Smooth muscle cell (in vitro differentiated cells): ENCODE data around the gene PITX1. TPM values are rescaled to one million over a fixed set of nuclear protein-coding genes. Genes with fewer than 3 reads are reported as not detected.

Source experiments
- DNase-seq: peaks from one replicate; lab custom pipeline; 2025; ENCODE audit not compliant: unreplicated experiment; lab: John Stamatoyannopoulos, UW
- H2AFZ ChIP-seq: fragments of 200-600 bp; sonication (generic); 2 replicates; pipeline ENCODE4 v1.6.0; 2016; ENCODE audit warnings: antibody characterized with exemption, low read depth, mild to moderate bottlenecking
- H3F3A ChIP-seq: fragments of 200-600 bp; sonication (generic); 2 replicates; pipeline ENCODE4 v1.6.0; 2017; ENCODE audit warnings: antibody characterized with exemption, low read depth
- H3K27ac ChIP-seq: fragments of 200-600 bp; sonication (generic); 2 replicates; pipeline ENCODE4 v1.5.1; 2016; ENCODE audit warnings: low read depth, mild to moderate bottlenecking
- H3K27me3 ChIP-seq: fragments of 200-600 bp; sonication (generic); 2 replicates; pipeline ENCODE4 v1.6.1; 2016; ENCODE audit warnings: low read depth, mild to moderate bottlenecking
- H3K36me3 ChIP-seq: fragments of 200-600 bp; sonication (generic); 2 replicates; pipeline ENCODE4 v1.5.1; 2016; ENCODE audit warnings: low read depth
- H3K4me1 ChIP-seq: fragments of 200-600 bp; sonication (generic); 2 replicates; pipeline ENCODE4 v1.5.1; 2016; ENCODE audit warnings: low read depth
- H3K4me2 ChIP-seq: fragments of 200-600 bp; sonication (generic); 2 replicates; pipeline ENCODE4 v1.6.0; 2016; ENCODE audit warnings: mild to moderate bottlenecking
- H3K4me3 ChIP-seq: fragments of 200-600 bp; sonication (generic); 2 replicates; pipeline ENCODE4 v1.5.1; 2016; ENCODE audit warnings: mild to moderate bottlenecking
- H3K79me2 ChIP-seq: fragments of 200-600 bp; sonication (generic); 2 replicates; pipeline ENCODE4 v1.6.0; 2016; ENCODE audit warnings: low read depth, mild to moderate bottlenecking
- H3K9ac ChIP-seq: fragments of 200-600 bp; sonication (generic); 2 replicates; pipeline ENCODE4 v1.6.0; 2016; ENCODE audit warnings: low read depth
- H3K9me3 ChIP-seq: fragments of 200-600 bp; sonication (generic); replicated peaks from 2 replicates; pipeline ENCODE4 v1.5.1; 2016; ENCODE audit warnings: low read depth
- H4K20me1 ChIP-seq: fragments of 200-600 bp; sonication (generic); 2 replicates; pipeline ENCODE4 v1.6.0; 2016; ENCODE audit warnings: low read depth
- WGBS: methylation state at CpG from one replicate; pipeline ENCODE4 v1.1.7; 2016; ENCODE audit warnings: low lambda C conversion rate; 5-methylcytosine and 5-hydroxymethylcytosine counted together
- polyA plus RNA-seq: library from polyadenylated mRNA; unstranded; fragments of >200 nt; fragmentation: Nextera tagmentation; extraction: Ambion mirVana; gene quantifications from 2 replicates; pipeline ENCODE4 v1.2.1, GENCODE V29; 2016
- total RNA-seq: library from RNA; depleted of rRNA; stranded (reverse); fragments of >200 nt; gene quantifications from 2 replicates; pipeline ENCODE4 v1.2.3, GENCODE V29; 2014
- TF ChIP-seq, protein P1 (sequence below): fragments of 200-600 bp; sonication (generic); IDR thresholded peaks from 2 replicates; pipeline ENCODE4 v1.5.1; 2017; ENCODE audit warnings: borderline replicate concordance, mild to moderate bottlenecking, antibody characterized with exemption; ENCODE audit not compliant: insufficient read depth, poor library complexity, severe bottlenecking

PITX1 gene
- total and polyA plus RNA-seq, 2 experiments from 2014 or later, result 161 to 473 TPM

GRCh38 chr5:134997015-134997414, 37.0 kb downstream of the PITX1 start:
- H3K9ac ChIP-seq, result no peak overlapping the region
- DNase-seq, result no peak
- H3F3A ChIP-seq, result no peaks in the 10 kb centered on the region
- H2AFZ ChIP-seq, result no peak overlapping the region
- no peak overlapping the region for H3K4me2 ChIP-seq
- H4K20me1 ChIP-seq, result no peaks in the 10 kb centered on the region
- TF ChIP-seq, protein P1, sequence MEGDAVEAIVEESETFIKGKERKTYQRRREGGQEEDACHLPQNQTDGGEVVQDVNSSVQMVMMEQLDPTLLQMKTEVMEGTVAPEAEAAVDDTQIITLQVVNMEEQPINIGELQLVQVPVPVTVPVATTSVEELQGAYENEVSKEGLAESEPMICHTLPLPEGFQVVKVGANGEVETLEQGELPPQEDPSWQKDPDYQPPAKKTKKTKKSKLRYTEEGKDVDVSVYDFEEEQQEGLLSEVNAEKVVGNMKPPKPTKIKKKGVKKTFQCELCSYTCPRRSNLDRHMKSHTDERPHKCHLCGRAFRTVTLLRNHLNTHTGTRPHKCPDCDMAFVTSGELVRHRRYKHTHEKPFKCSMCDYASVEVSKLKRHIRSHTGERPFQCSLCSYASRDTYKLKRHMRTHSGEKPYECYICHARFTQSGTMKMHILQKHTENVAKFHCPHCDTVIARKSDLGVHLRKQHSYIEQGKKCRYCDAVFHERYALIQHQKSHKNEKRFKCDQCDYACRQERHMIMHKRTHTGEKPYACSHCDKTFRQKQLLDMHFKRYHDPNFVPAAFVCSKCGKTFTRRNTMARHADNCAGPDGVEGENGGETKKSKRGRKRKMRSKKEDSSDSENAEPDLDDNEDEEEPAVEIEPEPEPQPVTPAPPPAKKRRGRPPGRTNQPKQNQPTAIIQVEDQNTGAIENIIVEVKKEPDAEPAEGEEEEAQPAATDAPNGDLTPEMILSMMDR, result no peak
- no peak overlapping the region for H3K27ac ChIP-seq
- no peaks in the 10 kb centered on the region for H3K9me3 ChIP-seq
- H3K27me3 ChIP-seq, result no peaks in the 10 kb centered on the region
- H3K36me3 ChIP-seq, result no peaks in the 10 kb centered on the region
- no peak overlapping the region for H3K4me3 ChIP-seq
- 84% methylated on average over 11 of the region's 11 CpGs for whole genome bisulfite sequencing
- no peaks in the 10 kb centered on the region for H3K4me1 ChIP-seq
- H3K79me2 ChIP-seq, result no peaks in the 10 kb centered on the region

DNA sequence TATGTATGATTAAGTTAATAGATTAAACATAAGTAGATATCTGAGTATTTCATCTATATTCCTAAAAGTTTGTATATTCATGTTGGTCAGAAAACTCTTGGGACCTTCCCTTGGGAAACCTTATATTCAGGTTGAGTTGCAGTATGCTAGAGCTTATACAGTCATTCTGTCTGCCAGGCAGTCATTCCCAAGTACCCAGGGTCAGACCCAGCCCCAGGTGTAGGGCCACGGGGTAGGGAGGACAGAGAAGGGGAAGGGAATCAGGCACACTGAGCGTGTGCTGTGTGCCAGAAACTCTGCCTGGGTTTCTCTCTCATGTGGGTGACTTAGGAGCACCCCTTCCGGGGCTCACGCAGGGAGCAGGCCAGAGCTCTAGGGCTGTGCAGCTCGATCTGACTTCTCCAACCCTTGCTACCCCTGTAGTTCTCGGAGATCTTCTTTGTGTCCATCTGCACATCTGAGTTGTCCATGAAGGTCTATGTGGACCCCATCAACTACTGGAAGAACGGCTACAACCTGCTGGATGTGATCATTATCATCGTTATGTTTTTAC, 38.1 kb downstream of the PITX1 start:
- Histone ChIP-seq H3K36me3 (no peaks in the 10 kb centered on the region), H4K20me1 (no peaks in the 10 kb centered on the region), H3K4me3 (no peak overlapping the region), H2AFZ (no peak overlapping the region), H3F3A (no peaks in the 10 kb centered on the region), H3K27me3 (no peaks in the 10 kb centered on the region), H3K4me1 (no peaks in the 10 kb centered on the region), H3K27ac (no peak overlapping the region), H3K4me2 (no peak overlapping the region), H3K79me2 (no peaks in the 10 kb centered on the region), H3K9me3 (no peaks in the 10 kb centered on the region), H3K9ac (no peak overlapping the region)
- WGBS, result 92% methylated on average over 8 of the region's 8 CpGs
- DNase-seq, result no peak
- TF ChIP-seq, protein P1, result no peak

GRCh38 chr5:134994560-134995156, 39.4 kb downstream of the PITX1 start:
- no peaks in the 10 kb centered on the region for H3K9me3 ChIP-seq
- TF ChIP-seq, protein P1, result no peak
- WGBS, result 94% methylated on average over 2 of the region's 2 CpGs
- no peaks in the 10 kb centered on the region for H3K27me3 ChIP-seq
- no peaks in the 10 kb centered on the region for H4K20me1 ChIP-seq
- peaks cover 1% of the 10 kb centered on the region for H3F3A ChIP-seq
- H3K4me1 ChIP-seq, result peaks cover 6% of the 10 kb centered on the region
- no peak overlapping the region for H3K4me3 ChIP-seq
- no peak for DNase-seq
- H3K9ac ChIP-seq, result no peak overlapping the region
- H3K79me2 ChIP-seq, result no peaks in the 10 kb centered on the region
- H3K36me3 ChIP-seq, result no peaks in the 10 kb centered on the region
- no peak overlapping the region for H2AFZ ChIP-seq
- H3K27ac ChIP-seq, result no peak overlapping the region
- no peak overlapping the region for H3K4me2 ChIP-seq

GRCh38 chr5:134993161-134993560, 40.9 kb downstream of the PITX1 start:
- Histone ChIP-seq H3K9ac (no peak overlapping the region), H3K9me3 (no peaks in the 10 kb centered on the region), H3K4me3 (no peak overlapping the region), H3F3A (peaks cover 16% of the 10 kb centered on the region), H3K27me3 (no peaks in the 10 kb centered on the region), H3K36me3 (no peaks in the 10 kb centered on the region), H3K4me2 (no peak overlapping the region), H3K27ac (no peak overlapping the region), H2AFZ (no peak overlapping the region), H3K79me2 (no peaks in the 10 kb centered on the region), H3K4me1 (peaks cover 16% of the 10 kb centered on the region), H4K20me1 (peaks cover 7% of the 10 kb centered on the region)
- WGBS, result 98% methylated on average over 2 of the region's 2 CpGs
- TF ChIP-seq, protein P1, result no peak
- DNase-seq, result no peak
